ENCODE measurements around the gene SLC16A12. TPM values are rescaled to one million over a fixed set of nuclear protein-coding genes. Genes with fewer than 3 reads are reported as not detected.

The SLC16A12 gene
- total RNA-seq, 4 donors from 2014 or later: 25.4 to 137 (median 35.3) TPM

DNA sequence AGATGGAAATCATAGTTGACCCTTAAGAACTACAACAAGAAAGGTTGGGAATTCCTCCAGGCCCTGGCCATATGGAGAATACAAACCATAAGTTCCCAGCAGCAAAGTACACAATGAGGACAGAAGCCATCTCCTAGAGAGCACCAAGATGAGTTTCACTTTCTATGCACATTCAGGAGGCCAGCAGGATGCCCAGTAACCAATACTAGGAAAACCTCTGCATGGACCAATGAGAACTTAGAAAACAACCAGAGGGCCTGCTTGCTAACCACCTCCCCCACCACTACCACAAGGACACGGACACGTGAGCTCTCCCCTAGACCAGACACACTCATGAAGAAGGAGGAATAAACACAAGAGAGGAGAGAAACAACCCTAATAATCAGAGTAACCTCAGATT is 64.8 kb downstream of the SLC16A12 start:
- no peak for DNase-seq
- no peak overlapping the region for H3K27ac ChIP-seq
- no peaks in the 10 kb centered on the region for H3K27me3 ChIP-seq
- no peak overlapping the region for H3K4me3 ChIP-seq (replicated peaks in 1 of 3)
- TF ChIP-seq POLR2A (IDR thresholded peaks at IDR 0.05) (no peak), CTCF (IDR thresholded peaks at IDR 0.05) (no peak)
- 80 to 88% methylated on average over 2 of the region's 2 CpGs for WGBS, 2 donors
- intact Hi-C loops (cut with DNase I): no loop called here
- H3K36me3 ChIP-seq: no peaks in the 10 kb centered on the region
- peaks cover 26 to 43% of the 10 kb centered on the region in 2 donors for H3K4me1 ChIP-seq
- H3K9me3 ChIP-seq: no peaks in the 10 kb centered on the region

DNA sequence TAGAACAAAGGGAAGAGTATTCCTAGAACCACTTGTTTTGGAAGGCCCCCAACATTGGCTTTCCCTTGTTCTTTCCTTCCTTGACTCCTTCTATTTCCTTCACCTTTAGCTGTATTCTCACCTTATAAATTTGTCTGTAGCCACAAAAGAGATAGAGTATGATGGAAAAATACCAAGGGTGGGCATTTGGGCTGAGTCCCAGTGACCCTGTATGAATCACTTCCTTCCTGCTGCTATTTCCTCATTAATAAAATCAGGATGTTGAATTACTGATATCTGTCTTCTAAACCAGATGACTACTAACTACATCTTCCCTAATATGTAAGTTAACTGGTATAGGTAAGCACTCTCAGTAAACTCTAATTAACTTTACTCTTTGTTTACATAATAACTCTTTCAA is 65.9 kb downstream of the SLC16A12 start:
- Histone ChIP-seq H3K9me3 (no peaks in the 10 kb centered on the region), H3K4me1 (peaks cover 15 to 32% of the 10 kb centered on the region in 2 donors), H3K27ac (no peak overlapping the region), H3K27me3 (no peaks in the 10 kb centered on the region), H3K4me3 (replicated peaks in 1 of 3) (no peak overlapping the region), H3K36me3 (no peaks in the 10 kb centered on the region)
- TF ChIP-seq POLR2A (IDR thresholded peaks at IDR 0.05): no peak
- TF ChIP-seq CTCF (IDR thresholded peaks at IDR 0.05): no peak
- no peak for DNase-seq
- intact Hi-C loops (cut with DNase I): no loop called here

DNA sequence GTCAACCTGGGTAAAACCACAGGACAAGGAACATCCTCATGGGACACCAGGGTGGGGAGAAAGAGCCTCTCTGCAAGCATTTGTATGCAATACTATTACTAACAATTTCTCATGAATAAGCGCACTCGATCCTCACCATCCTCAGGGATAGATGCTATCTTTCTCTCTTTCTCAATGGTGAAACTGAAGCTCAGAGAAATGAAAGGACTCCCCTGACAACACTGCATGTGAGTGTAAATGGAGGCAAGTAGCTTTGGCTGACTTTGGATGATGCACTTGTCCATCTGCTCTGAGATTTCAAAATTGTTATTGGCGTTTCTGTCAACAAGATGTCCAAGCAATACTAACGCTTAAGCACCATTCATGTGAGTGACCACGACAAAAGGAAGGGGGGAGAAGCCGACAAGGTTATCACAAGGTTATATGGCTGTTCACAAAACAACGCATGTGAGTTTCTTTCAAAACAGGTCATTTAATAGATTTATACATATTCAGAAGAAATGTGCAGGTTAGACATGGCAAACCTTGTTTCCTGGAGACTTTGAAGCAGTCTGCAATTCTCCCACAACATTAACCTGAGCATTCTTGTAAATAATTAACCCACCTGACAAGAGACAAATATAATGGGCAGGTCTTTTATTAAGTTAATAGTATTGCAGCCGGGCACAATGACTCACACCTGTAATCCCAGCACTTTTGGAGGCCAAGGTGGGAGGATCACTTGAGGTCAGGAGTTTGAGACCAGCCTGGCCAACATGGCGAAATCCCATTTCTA is 67.0 kb downstream of the SLC16A12 start:
- Histone ChIP-seq H3K4me1 (peaks cover 4 to 20% of the 10 kb centered on the region in 2 donors), H3K27me3 (no peaks in the 10 kb centered on the region), H3K9me3 (no peaks in the 10 kb centered on the region), H3K4me3 (replicated peaks in 1 of 3) (no peak overlapping the region), H3K27ac (no peak overlapping the region), H3K36me3 (no peaks in the 10 kb centered on the region)
- intact Hi-C loops (cut with DNase I): no loop called here
- DNase-seq: no peak
- no peak for TF ChIP-seq CTCF (IDR thresholded peaks at IDR 0.05)
- WGBS, 2 donors: 93 to 96% methylated on average over 9 of the region's 9 CpGs

DNA sequence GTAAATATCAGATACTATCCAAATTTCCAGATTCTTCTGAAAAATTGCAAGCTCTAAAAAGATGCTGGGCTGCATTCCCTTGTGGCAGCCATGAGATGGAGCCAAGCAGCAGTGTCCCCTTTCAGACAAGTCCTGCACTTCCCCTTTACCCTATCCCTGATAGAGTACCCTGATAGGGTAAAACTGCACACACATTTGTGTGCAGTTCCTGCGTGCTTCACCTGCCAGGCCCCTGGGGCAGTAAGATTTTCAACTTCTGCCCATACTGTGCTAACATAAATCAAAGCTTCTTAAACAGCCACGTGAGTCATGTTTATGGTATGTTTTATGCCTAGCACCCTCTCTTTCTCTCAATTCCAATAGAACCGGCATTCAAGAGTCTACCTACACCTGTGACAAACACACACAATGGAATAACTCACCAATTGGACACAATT is 68.8 kb downstream of the SLC16A12 start:
- intact Hi-C loops (cut with DNase I): no loop called here
- TF ChIP-seq POLR2A (IDR thresholded peaks at IDR 0.05): no peak
- peak in 5 of 6 experiments; percentile 28 to 66 (median 58) for TF ChIP-seq CTCF (IDR thresholded peaks at IDR 0.05)

DNA sequence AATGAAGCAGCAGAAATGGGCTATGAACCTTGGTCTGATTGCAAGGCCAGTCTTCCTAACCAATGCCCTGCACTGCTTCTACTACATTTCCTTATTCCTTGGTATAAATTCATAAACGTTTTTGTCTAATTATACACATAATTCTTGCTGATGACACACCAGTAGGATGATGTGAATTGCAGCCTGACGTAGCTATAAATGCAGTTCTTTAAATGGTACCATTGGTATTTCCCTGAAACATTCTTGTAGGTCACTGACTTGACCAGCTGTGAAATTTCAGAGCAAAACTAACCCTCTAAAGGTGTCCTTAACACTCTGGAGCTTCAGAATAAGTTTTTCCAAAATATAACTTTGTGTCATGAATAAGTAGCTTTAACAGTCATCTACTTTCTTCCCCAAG is 70.2 kb downstream of the SLC16A12 start:
- Histone ChIP-seq H3K36me3 (no peaks in the 10 kb centered on the region), H3K27me3 (no peaks in the 10 kb centered on the region), H3K4me1 (peaks cover 4 to 8% of the 10 kb centered on the region in 2 donors), H3K4me3 (replicated peaks in 1 of 3) (no peak overlapping the region), H3K9me3 (no peaks in the 10 kb centered on the region), H3K27ac (no peak overlapping the region)
- no peak for DNase-seq
- TF ChIP-seq CTCF (IDR thresholded peaks at IDR 0.05): no peak
- TF ChIP-seq POLR2A (IDR thresholded peaks at IDR 0.05): no peak
- WGBS, 2 donors: 40 to 68% methylated on average over 2 of the region's 2 CpGs
- intact Hi-C loops (cut with DNase I): no loop called here

More for the DNA sequence above, 68.8 kb downstream of the SLC16A12 start:
- Histone ChIP-seq H3K27ac (peak overlapping the region in 2 of 3 donors; percentile 11 to 29), H3K4me1 (peaks cover 4 to 17% of the 10 kb centered on the region in 2 donors), H3K27me3 (no peaks in the 10 kb centered on the region), H3K9me3 (no peaks in the 10 kb centered on the region), H3K4me3 (replicated peaks in 1 of 3) (no peak overlapping the region), H3K36me3 (no peaks in the 10 kb centered on the region)
- 33 to 52% methylated on average over 3 of the region's 3 CpGs for WGBS, 2 donors
- DNase-seq: peak; percentile 35 to 40
